Type B pancreatic cell (in vitro differentiated cells): ENCODE results near the gene BARHL2. TPM values are rescaled to one million over a fixed set of nuclear protein-coding genes. Genes with fewer than 3 reads are reported as not detected.

Experiments used
- DNase-seq: peaks from one replicate; pipeline ENCODE4 v3.0.0; 2021; ENCODE audit warnings: mixed read lengths; ENCODE audit not compliant: unreplicated experiment; ENCODE audit errors: extremely low spot score
- H3K27ac Mint-ChIP-seq: 2 replicates; pipeline ENCODE4 v1.8.0; 2021; ENCODE audit warnings: mild to moderate bottlenecking, mixed read lengths
- H3K27me3 Mint-ChIP-seq: 2 replicates; pipeline ENCODE4 v1.8.0; 2021; ENCODE audit warnings: mixed read lengths
- H3K36me3 Mint-ChIP-seq: 2 replicates; pipeline ENCODE4 v1.8.0; 2021; ENCODE audit warnings: mixed read lengths
- H3K4me1 Mint-ChIP-seq: one replicate; pipeline ENCODE4 v1.8.0; 2021; ENCODE audit warnings: mixed read lengths; ENCODE audit not compliant: unreplicated experiment
- H3K4me3 Mint-ChIP-seq: 2 replicates; pipeline ENCODE4 v1.8.0; 2021; ENCODE audit warnings: mild to moderate bottlenecking, mixed read lengths
- H3K9me3 Mint-ChIP-seq: 2 replicates; pipeline ENCODE4 v1.8.0; 2021; ENCODE audit warnings: mixed read lengths
- CTCF ChIP-seq: fragments of 200-600 bp; sonication (generic); conservative IDR thresholded peaks from 2 replicates; pipeline ENCODE4 v1.5.0; 2021; ENCODE audit warnings: antibody characterized with exemption, mild to moderate bottlenecking
- total RNA-seq: library from RNA; stranded (reverse); gene quantifications from 2 replicates; pipeline ENCODE4 v1.2.1, GENCODE V29; 2021; ENCODE audit warnings: low replicate concordance

Gene BARHL2
- total RNA-seq, 1 donor from 2014 or later, result 14.8 TPM

GRCh38 chr1:90715309-90715708 is 1.8 kb downstream of the BARHL2 start:
- DNase-seq, result no peak
- Mint-ChIP-seq H3K36me3 (peaks cover 4% of the 10 kb centered on the region), H3K27me3 (peaks cover 93% of the 10 kb centered on the region), H3K4me1 (peaks cover 10% of the 10 kb centered on the region), H3K4me3 (peak overlapping the region; percentile 38), H3K9me3 (no peaks in the 10 kb centered on the region), H3K27ac (no peak overlapping the region)
- no peak for TF ChIP-seq CTCF

GRCh38 chr1:90714521-90714951 is 2.6 kb downstream of the BARHL2 start:
- Mint-ChIP-seq H3K27ac (no peak overlapping the region), H3K4me1 (peaks cover 10% of the 10 kb centered on the region), H3K9me3 (no peaks in the 10 kb centered on the region), H3K27me3 (peaks cover 94% of the 10 kb centered on the region), H3K4me3 (peak overlapping the region; percentile 78), H3K36me3 (peaks cover 4% of the 10 kb centered on the region)
- no peak for DNase-seq
- no peak for TF ChIP-seq CTCF

- DNase-seq, result no peak
- no peak for TF ChIP-seq CTCF
- Mint-ChIP-seq H3K4me3 (peak overlapping the region; percentile 78), H3K27me3 (peaks cover 94% of the 10 kb centered on the region), H3K27ac (peak overlapping the region; percentile 66), H3K9me3 (no peaks in the 10 kb centered on the region), H3K36me3 (peaks cover 4% of the 10 kb centered on the region), H3K4me1 (peaks cover 7% of the 10 kb centered on the region)
These were observed 3.2 kb downstream of the BARHL2 start for GRCh38 chr1:90713741-90714509.

GRCh38 chr1:90712915-90713730 is 4.0 kb downstream of the BARHL2 start:
- TF ChIP-seq CTCF, result no peak
- peaks cover 3% of the 10 kb centered on the region for H3K4me1 Mint-ChIP-seq
- H3K27me3 Mint-ChIP-seq, result peaks cover 95% of the 10 kb centered on the region
- peak overlapping the region; percentile 59 for H3K4me3 Mint-ChIP-seq
- H3K9me3 Mint-ChIP-seq, result no peaks in the 10 kb centered on the region
- H3K36me3 Mint-ChIP-seq, result peaks cover 4% of the 10 kb centered on the region
- no peak for DNase-seq
- peak overlapping the region; percentile 8 for H3K27ac Mint-ChIP-seq

- H3K9me3 Mint-ChIP-seq, result no peaks in the 10 kb centered on the region
- peaks cover 100% of the 10 kb centered on the region for H3K27me3 Mint-ChIP-seq
- peaks cover under 1% of the 10 kb centered on the region for H3K4me1 Mint-ChIP-seq
- peak overlapping the region; percentile 59 for H3K4me3 Mint-ChIP-seq
- peak overlapping the region; percentile 8 for H3K27ac Mint-ChIP-seq
- peaks cover 4% of the 10 kb centered on the region for H3K36me3 Mint-ChIP-seq
- DNase-seq, result no peak
- no peak for TF ChIP-seq CTCF
These were observed 4.8 kb downstream of the BARHL2 start for GRCh38 chr1:90712153-90712856.
